Measurements from ENCODE around the gene SKA2. TPM values are rescaled to one million over a fixed set of nuclear protein-coding genes. Genes with fewer than 3 reads are reported as not detected.

The SKA2 gene
- total and polyA plus RNA-seq, 9 of the 15 experiments (the other 6 are each of a cell fraction or from before 2014, with no cell fraction given) = 58.1 to 183 (median 133) TPM

- TF ChIP-seq, protein P1, sequence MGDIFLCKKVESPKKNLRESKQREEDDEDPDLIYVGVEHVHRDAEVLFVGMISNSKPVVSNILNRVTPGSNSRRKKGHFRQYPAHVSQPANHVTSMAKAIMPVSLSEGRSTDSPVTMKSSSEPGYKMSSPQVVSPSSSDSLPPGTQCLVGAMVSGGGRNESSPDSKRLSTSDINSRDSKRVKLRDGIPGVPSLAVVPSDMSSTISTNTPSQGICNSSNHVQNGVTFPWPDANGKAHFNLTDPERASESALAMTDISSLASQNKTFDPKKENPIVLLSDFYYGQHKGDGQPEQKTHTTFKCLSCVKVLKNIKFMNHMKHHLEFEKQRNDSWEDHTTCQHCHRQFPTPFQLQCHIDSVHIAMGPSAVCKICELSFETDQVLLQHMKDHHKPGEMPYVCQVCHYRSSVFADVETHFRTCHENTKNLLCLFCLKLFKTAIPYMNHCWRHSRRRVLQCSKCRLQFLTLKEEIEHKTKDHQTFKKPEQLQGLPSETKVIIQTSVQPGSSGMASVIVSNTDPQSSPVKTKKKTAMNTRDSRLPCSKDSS (IDR thresholded peaks at IDR 0.05; ENCODE audit: low read depth, partially characterized antibody) = no peak
- TF ChIP-seq XRCC4 (IDR thresholded peaks at IDR 0.05; ENCODE audit: extremely low read depth, insufficient read depth, insufficient read length) (no peak), FOXJ2 (tag; IDR thresholded peaks at IDR 0.05) (no peak; the same call in 1 of the 2 replicates), ZNF146 (CRISPR knock-in tag; IDR thresholded peaks at IDR 0.05; ENCODE audit: unreplicated experiment) (no peak), ZNF408 (CRISPR knock-in tag; IDR thresholded peaks at IDR 0.05; ENCODE audit: low read depth) (no peak), CXXC5 (CRISPR knock-in tag; IDR thresholded peaks at IDR 0.05) (0 out of 2 replicates have a peak, but pooled peaks have one; percentile 57), NCOA6 (IDR thresholded peaks at IDR 0.05) (no peak)
- TF ChIP-seq, protein P2, sequence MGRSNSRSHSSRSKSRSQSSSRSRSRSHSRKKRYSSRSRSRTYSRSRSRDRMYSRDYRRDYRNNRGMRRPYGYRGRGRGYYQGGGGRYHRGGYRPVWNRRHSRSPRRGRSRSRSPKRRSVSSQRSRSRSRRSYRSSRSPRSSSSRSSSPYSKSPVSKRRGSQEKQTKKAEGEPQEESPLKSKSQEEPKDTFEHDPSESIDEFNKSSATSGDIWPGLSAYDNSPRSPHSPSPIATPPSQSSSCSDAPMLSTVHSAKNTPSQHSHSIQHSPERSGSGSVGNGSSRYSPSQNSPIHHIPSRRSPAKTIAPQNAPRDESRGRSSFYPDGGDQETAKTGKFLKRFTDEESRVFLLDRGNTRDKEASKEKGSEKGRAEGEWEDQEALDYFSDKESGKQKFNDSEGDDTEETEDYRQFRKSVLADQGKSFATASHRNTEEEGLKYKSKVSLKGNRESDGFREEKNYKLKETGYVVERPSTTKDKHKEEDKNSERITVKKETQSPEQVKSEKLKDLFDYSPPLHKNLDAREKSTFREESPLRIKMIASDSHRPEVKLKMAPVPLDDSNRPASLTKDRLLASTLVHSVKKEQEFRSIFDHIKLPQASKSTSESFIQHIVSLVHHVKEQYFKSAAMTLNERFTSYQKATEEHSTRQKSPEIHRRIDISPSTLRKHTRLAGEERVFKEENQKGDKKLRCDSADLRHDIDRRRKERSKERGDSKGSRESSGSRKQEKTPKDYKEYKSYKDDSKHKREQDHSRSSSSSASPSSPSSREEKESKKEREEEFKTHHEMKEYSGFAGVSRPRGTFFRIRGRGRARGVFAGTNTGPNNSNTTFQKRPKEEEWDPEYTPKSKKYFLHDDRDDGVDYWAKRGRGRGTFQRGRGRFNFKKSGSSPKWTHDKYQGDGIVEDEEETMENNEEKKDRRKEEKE (IDR thresholded peaks at IDR 0.05; ENCODE audit: borderline replicate concordance in 1 of 2, control insufficient read depth in 1 of 2, low read depth in 2 of 2, low read length in 1 of 2) = no peak
- TF ChIP-seq, protein P3, sequence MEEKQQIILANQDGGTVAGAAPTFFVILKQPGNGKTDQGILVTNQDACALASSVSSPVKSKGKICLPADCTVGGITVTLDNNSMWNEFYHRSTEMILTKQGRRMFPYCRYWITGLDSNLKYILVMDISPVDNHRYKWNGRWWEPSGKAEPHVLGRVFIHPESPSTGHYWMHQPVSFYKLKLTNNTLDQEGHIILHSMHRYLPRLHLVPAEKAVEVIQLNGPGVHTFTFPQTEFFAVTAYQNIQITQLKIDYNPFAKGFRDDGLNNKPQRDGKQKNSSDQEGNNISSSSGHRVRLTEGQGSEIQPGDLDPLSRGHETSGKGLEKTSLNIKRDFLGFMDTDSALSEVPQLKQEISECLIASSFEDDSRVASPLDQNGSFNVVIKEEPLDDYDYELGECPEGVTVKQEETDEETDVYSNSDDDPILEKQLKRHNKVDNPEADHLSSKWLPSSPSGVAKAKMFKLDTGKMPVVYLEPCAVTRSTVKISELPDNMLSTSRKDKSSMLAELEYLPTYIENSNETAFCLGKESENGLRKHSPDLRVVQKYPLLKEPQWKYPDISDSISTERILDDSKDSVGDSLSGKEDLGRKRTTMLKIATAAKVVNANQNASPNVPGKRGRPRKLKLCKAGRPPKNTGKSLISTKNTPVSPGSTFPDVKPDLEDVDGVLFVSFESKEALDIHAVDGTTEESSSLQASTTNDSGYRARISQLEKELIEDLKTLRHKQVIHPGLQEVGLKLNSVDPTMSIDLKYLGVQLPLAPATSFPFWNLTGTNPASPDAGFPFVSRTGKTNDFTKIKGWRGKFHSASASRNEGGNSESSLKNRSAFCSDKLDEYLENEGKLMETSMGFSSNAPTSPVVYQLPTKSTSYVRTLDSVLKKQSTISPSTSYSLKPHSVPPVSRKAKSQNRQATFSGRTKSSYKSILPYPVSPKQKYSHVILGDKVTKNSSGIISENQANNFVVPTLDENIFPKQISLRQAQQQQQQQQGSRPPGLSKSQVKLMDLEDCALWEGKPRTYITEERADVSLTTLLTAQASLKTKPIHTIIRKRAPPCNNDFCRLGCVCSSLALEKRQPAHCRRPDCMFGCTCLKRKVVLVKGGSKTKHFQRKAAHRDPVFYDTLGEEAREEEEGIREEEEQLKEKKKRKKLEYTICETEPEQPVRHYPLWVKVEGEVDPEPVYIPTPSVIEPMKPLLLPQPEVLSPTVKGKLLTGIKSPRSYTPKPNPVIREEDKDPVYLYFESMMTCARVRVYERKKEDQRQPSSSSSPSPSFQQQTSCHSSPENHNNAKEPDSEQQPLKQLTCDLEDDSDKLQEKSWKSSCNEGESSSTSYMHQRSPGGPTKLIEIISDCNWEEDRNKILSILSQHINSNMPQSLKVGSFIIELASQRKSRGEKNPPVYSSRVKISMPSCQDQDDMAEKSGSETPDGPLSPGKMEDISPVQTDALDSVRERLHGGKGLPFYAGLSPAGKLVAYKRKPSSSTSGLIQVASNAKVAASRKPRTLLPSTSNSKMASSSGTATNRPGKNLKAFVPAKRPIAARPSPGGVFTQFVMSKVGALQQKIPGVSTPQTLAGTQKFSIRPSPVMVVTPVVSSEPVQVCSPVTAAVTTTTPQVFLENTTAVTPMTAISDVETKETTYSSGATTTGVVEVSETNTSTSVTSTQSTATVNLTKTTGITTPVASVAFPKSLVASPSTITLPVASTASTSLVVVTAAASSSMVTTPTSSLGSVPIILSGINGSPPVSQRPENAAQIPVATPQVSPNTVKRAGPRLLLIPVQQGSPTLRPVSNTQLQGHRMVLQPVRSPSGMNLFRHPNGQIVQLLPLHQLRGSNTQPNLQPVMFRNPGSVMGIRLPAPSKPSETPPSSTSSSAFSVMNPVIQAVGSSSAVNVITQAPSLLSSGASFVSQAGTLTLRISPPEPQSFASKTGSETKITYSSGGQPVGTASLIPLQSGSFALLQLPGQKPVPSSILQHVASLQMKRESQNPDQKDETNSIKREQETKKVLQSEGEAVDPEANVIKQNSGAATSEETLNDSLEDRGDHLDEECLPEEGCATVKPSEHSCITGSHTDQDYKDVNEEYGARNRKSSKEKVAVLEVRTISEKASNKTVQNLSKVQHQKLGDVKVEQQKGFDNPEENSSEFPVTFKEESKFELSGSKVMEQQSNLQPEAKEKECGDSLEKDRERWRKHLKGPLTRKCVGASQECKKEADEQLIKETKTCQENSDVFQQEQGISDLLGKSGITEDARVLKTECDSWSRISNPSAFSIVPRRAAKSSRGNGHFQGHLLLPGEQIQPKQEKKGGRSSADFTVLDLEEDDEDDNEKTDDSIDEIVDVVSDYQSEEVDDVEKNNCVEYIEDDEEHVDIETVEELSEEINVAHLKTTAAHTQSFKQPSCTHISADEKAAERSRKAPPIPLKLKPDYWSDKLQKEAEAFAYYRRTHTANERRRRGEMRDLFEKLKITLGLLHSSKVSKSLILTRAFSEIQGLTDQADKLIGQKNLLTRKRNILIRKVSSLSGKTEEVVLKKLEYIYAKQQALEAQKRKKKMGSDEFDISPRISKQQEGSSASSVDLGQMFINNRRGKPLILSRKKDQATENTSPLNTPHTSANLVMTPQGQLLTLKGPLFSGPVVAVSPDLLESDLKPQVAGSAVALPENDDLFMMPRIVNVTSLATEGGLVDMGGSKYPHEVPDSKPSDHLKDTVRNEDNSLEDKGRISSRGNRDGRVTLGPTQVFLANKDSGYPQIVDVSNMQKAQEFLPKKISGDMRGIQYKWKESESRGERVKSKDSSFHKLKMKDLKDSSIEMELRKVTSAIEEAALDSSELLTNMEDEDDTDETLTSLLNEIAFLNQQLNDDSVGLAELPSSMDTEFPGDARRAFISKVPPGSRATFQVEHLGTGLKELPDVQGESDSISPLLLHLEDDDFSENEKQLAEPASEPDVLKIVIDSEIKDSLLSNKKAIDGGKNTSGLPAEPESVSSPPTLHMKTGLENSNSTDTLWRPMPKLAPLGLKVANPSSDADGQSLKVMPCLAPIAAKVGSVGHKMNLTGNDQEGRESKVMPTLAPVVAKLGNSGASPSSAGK (IDR thresholded peaks at IDR 0.05) = peak; percentile 15; the same call in 1 of the 2 replicates
Measured at GRCh38 chr17:59155439-59156177, 622 bp upstream of the SKA2 start, which contains the start of gene PRR11 (continued).

All from K562 (cell line).